HG03280 (cell line): ENCODE results near the gene NR5A2.

Experiments used
- ATAC-seq: cut with Tn5 transposase; IDR thresholded peaks from one replicate; pipeline ENCODE4 v1.9.1; 2021; ENCODE audit warnings: mild to moderate bottlenecking, moderate library complexity; ENCODE audit not compliant: unreplicated experiment

Gene NR5A2

GRCh38 chr1:200035956-200036618, 8.6 kb downstream of the NR5A2 start:
- no peak for ATAC-seq

GRCh38 chr1:200036619-200037270, 9.2 kb downstream of the NR5A2 start:
- ATAC-seq: no peak

- ATAC-seq: no peak
Observed at GRCh38 chr1:200037501-200037900, 10.0 kb downstream of the NR5A2 start.

GRCh38 chr1:200037904-200038303, 10.4 kb downstream of the NR5A2 start:
- no peak for ATAC-seq

GRCh38 chr1:200038325-200038980, 10.9 kb downstream of the NR5A2 start:
- no peak for ATAC-seq

GRCh38 chr1:200038981-200039848, 11.7 kb downstream of the NR5A2 start:
- no peak for ATAC-seq

- no peak for ATAC-seq
Observed at GRCh38 chr1:200039849-200040474, 12.5 kb downstream of the NR5A2 start.

- no peak for ATAC-seq
Observed at GRCh38 chr1:200040481-200041138, 13.1 kb downstream of the NR5A2 start.

GRCh38 chr1:200041337-200042118, 14.0 kb downstream of the NR5A2 start:
- ATAC-seq: no peak

GRCh38 chr1:200042119-200042551, 14.6 kb downstream of the NR5A2 start:
- ATAC-seq: no peak

- ATAC-seq: no peak
Observed at GRCh38 chr1:200042552-200043335, 15.2 kb downstream of the NR5A2 start.

- no peak for ATAC-seq
Observed at GRCh38 chr1:200043336-200043668, 15.8 kb downstream of the NR5A2 start.

GRCh38 chr1:200046115-200046514, 18.6 kb downstream of the NR5A2 start:
- ATAC-seq: no peak

- no peak for ATAC-seq
Observed at GRCh38 chr1:200048244-200048643, 20.7 kb downstream of the NR5A2 start.

- ATAC-seq: no peak
Observed at GRCh38 chr1:200049810-200050209, 22.3 kb downstream of the NR5A2 start.

- ATAC-seq: no peak
Observed at GRCh38 chr1:200051620-200052019, 24.1 kb downstream of the NR5A2 start.

GRCh38 chr1:200053091-200053490, 25.6 kb downstream of the NR5A2 start:
- ATAC-seq: no peak

GRCh38 chr1:200053646-200054045, 26.1 kb downstream of the NR5A2 start:
- ATAC-seq: no peak

GRCh38 chr1:200058341-200058740, 30.8 kb downstream of the NR5A2 start:
- no peak for ATAC-seq
